GM18873 (cell line): Measurements from ENCODE around the gene TXNRD1.
"Not testable (repeated sequence)": the region's sequence is repeated elsewhere in the genome, so short reads cannot be mapped to it uniquely, and the experiment has no call there.

Experiments
- ATAC-seq: cut with Tn5 transposase; IDR thresholded peaks from one replicate; pipeline ENCODE4 v1.9.1; 2021; ENCODE audit warnings: mild to moderate bottlenecking, moderate library complexity, moderate number of reproducible peaks; ENCODE audit not compliant: unreplicated experiment, low FRiP score

Gene TXNRD1

GRCh38 chr12:104232609-104233280, 17.2 kb downstream of the TXNRD1 start:
- ATAC-seq, result no peak

GRCh38 chr12:104234926-104235499, 19.4 kb downstream of the TXNRD1 start:
- ATAC-seq, result no peak

- no peak for ATAC-seq
Observed at GRCh38 chr12:104237930-104238329, 22.4 kb downstream of the TXNRD1 start.

GRCh38 chr12:104242546-104243206, 27.1 kb downstream of the TXNRD1 start:
- no peak for ATAC-seq

- no peak for ATAC-seq
Observed at GRCh38 chr12:104243551-104243950, 28.0 kb downstream of the TXNRD1 start.

- no peak for ATAC-seq
Observed at GRCh38 chr12:104243971-104244370, 28.4 kb downstream of the TXNRD1 start.

GRCh38 chr12:104247698-104248097, 32.1 kb downstream of the TXNRD1 start:
- no peak for ATAC-seq

- ATAC-seq, result no peak
Observed at GRCh38 chr12:104248444-104248843, 32.9 kb downstream of the TXNRD1 start.

GRCh38 chr12:104249017-104249416, 33.4 kb downstream of the TXNRD1 start:
- no peak for ATAC-seq

GRCh38 chr12:104249898-104250297, 34.3 kb downstream of the TXNRD1 start:
- ATAC-seq, result no peak

GRCh38 chr12:104250366-104251125, 35.0 kb downstream of the TXNRD1 start:
- no peak for ATAC-seq

- no peak for ATAC-seq
Observed at GRCh38 chr12:104257913-104258472, 42.4 kb downstream of the TXNRD1 start.

- no peak for ATAC-seq
Observed at GRCh38 chr12:104258476-104259067, 43.0 kb downstream of the TXNRD1 start.

- ATAC-seq, result no peak
Observed at GRCh38 chr12:104263026-104263425, 47.4 kb downstream of the TXNRD1 start.

- no peak for ATAC-seq
Observed at GRCh38 chr12:104263580-104264358, 48.2 kb downstream of the TXNRD1 start.

- not testable (repeated sequence) for ATAC-seq
Observed at GRCh38 chr12:104265436-104265835, 49.9 kb downstream of the TXNRD1 start.

GRCh38 chr12:104272938-104273337, 57.4 kb downstream of the TXNRD1 start:
- ATAC-seq, result no peak

GRCh38 chr12:104273503-104273902, 57.9 kb downstream of the TXNRD1 start:
- ATAC-seq, result no peak

GRCh38 chr12:104274811-104275210, 59.2 kb downstream of the TXNRD1 start:
- no peak for ATAC-seq

GRCh38 chr12:104275689-104276088, 60.1 kb downstream of the TXNRD1 start:
- peak; percentile 18 for ATAC-seq
